ENCODE measurements around the gene CKAP5. TPM values are rescaled to one million over a fixed set of nuclear protein-coding genes. Genes with fewer than 3 reads are reported as not detected.

The CKAP5 gene
- total RNA-seq: 121 TPM in 2 replicates

- intact Hi-C loops (cut with micrococcal nuclease): loop anchor here (1.0 to 5.0 kb wide), 7 partner anchors 20 to 581 kb away; partner anchors contain the start of genes ARHGAP1, ATG13, CSTPP1 and DDB2
- peaks cover 4% of the 10 kb centered on the region for H3K27me3 Mint-ChIP-seq (ENCODE audit: insufficient read depth)
- DNase-seq (ENCODE audit: low spot score): peak; percentile 87
- H3K9me3 Mint-ChIP-seq: no peaks in the 10 kb centered on the region
- H3K27ac Mint-ChIP-seq: peak within 1 kb of the TSS; percentile 98
- H3K4me1 Mint-ChIP-seq (ENCODE audit: low read depth): peaks cover 41% of the 10 kb centered on the region
- peak within 1 kb of the TSS; percentile 98 for H3K4me3 Mint-ChIP-seq
- H3K36me3 Mint-ChIP-seq (ENCODE audit: low read depth): peaks cover 13% of the 10 kb centered on the region
These were observed at the start of gene CKAP5 for GRCh38 chr11:46845740-46846509. Gene CKAP5 (minus strand): TSS chr11:46846280. CDS start chr11:46821231, 25,049 bp downstream.

DNA sequence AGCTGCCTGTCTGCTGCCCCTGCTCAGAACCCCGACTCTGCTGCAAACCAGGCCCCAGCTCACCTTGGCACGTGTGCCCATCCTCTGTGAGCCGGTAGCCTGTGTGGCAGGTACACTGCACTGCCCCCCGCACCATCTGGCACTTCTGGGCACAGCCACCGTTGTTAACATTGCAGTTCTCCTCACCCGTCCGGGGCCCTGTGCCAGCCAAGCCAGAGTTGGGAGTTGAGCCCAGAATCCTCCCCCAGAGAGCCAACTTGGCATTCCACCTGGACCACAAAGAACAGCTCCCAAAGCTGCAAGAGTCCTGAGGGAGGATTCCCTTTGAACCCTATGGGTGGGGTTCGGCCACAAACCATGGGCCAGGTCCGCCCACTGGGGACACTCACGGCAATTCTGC, 49.7 kb upstream of the CKAP5 start:
- no peaks in the 10 kb centered on the region for H3K27me3 Mint-ChIP-seq (ENCODE audit: insufficient read depth)
- intact Hi-C loops (cut with micrococcal nuclease): no loop called here
- no peak for DNase-seq (ENCODE audit: low spot score)
- H3K4me1 Mint-ChIP-seq (ENCODE audit: low read depth): no peaks in the 10 kb centered on the region
- H3K27ac Mint-ChIP-seq: no peak overlapping the region
- no peaks in the 10 kb centered on the region for H3K9me3 Mint-ChIP-seq
- H3K4me3 Mint-ChIP-seq: no peak overlapping the region
- H3K36me3 Mint-ChIP-seq (ENCODE audit: low read depth): no peaks in the 10 kb centered on the region

DNA sequence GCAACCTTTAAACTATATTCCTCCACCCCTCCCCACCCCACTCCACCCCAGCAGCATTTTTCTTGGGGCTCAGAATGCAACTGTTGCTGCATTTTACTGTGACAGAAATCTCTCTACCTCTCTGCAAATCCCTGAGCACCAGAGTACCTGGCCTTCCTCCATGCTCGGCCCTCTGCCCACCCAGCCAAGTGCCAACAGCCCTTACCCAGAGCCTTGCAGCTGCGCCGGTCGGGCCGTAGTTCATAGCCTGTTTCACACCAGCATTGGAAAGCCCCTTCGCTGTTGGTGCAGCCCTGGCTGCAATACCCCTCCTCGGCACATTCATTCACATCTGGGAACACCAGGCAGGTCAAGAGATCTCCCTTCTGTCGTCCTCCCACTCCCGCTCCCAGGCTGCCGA, 48.9 kb upstream of the CKAP5 start:
- H3K36me3 Mint-ChIP-seq (ENCODE audit: low read depth): no peaks in the 10 kb centered on the region
- no peaks in the 10 kb centered on the region for H3K9me3 Mint-ChIP-seq
- intact Hi-C loops (cut with micrococcal nuclease): no loop called here
- DNase-seq (ENCODE audit: low spot score): no peak
- no peaks in the 10 kb centered on the region for H3K27me3 Mint-ChIP-seq (ENCODE audit: insufficient read depth)
- H3K4me1 Mint-ChIP-seq (ENCODE audit: low read depth): no peaks in the 10 kb centered on the region
- no peak overlapping the region for H3K4me3 Mint-ChIP-seq
- no peak overlapping the region for H3K27ac Mint-ChIP-seq

DNA sequence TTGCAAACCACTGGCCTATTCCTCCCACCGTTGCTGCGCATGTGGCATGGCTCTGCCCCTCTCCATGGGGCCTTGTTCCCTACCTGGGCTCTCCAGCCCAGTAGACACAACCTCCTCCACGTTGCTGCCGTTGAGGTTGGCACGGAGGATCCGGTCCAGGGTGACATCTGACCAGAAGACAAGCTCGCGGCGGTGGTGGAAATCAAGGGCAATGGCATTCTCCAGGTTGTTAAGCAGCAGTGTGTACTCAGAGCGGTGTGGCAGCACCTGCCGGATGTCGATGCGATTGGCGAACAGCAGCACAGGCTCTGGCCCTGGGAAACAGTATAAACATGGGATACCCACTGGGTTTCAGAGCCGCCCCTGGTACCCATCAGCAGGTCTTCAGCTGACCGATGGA, 48.4 kb upstream of the CKAP5 start:
- intact Hi-C loops (cut with micrococcal nuclease): no loop called here
- H3K27me3 Mint-ChIP-seq (ENCODE audit: insufficient read depth): no peaks in the 10 kb centered on the region
- H3K27ac Mint-ChIP-seq: no peak overlapping the region
- no peaks in the 10 kb centered on the region for H3K9me3 Mint-ChIP-seq
- H3K36me3 Mint-ChIP-seq (ENCODE audit: low read depth): no peaks in the 10 kb centered on the region
- no peak for DNase-seq (ENCODE audit: low spot score)
- H3K4me3 Mint-ChIP-seq: no peak overlapping the region
- no peaks in the 10 kb centered on the region for H3K4me1 Mint-ChIP-seq (ENCODE audit: low read depth)

- intact Hi-C loops (cut with micrococcal nuclease): no loop called here
- no peaks in the 10 kb centered on the region for H3K9me3 Mint-ChIP-seq
- no peak for DNase-seq (ENCODE audit: low spot score)
- peaks cover 1% of the 10 kb centered on the region for H3K27me3 Mint-ChIP-seq (ENCODE audit: insufficient read depth)
- no peaks in the 10 kb centered on the region for H3K36me3 Mint-ChIP-seq (ENCODE audit: low read depth)
- H3K4me1 Mint-ChIP-seq (ENCODE audit: low read depth): no peaks in the 10 kb centered on the region
- no peak overlapping the region for H3K27ac Mint-ChIP-seq
- no peak overlapping the region for H3K4me3 Mint-ChIP-seq
These were observed 46.8 kb upstream of the CKAP5 start for GRCh38 chr11:46892838-46893237.

DNA sequence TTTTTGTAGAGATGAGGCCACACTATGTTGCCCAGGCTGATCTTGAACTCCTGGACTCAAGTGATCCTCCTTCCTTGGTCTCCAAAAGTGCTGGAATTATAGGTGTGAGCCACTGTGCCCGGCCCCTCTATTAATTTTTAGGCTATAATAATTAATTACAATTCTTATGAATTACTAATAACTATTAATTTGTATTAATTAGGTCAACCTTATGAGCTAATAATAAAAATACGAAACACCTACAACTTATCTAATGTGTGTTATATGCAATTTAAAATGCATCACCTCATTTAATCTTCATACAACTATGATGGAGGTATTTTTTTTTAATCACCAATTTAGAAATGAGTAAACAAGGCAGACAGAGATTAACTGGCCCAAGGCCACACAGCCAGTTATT, 46.0 kb upstream of the CKAP5 start:
- Mint-ChIP-seq H3K27ac (no peak overlapping the region), H3K27me3 (ENCODE audit: insufficient read depth) (peaks cover 1% of the 10 kb centered on the region)

GRCh38 chr11:46890665-46891064, 44.6 kb upstream of the CKAP5 start:
- Mint-ChIP-seq H3K36me3 (ENCODE audit: low read depth) (no peaks in the 10 kb centered on the region), H3K4me1 (ENCODE audit: low read depth) (no peaks in the 10 kb centered on the region), H3K4me3 (no peak overlapping the region), H3K9me3 (no peaks in the 10 kb centered on the region), H3K27me3 (ENCODE audit: insufficient read depth) (peaks cover 1% of the 10 kb centered on the region), H3K27ac (no peak overlapping the region)
- DNase-seq (ENCODE audit: low spot score): no peak
- intact Hi-C loops (cut with micrococcal nuclease): no loop called here

More for the DNA sequence above, 46.0 kb upstream of the CKAP5 start:
- DNase-seq (ENCODE audit: low spot score): no peak
- no peaks in the 10 kb centered on the region for H3K9me3 Mint-ChIP-seq
- intact Hi-C loops (cut with micrococcal nuclease): no loop called here
- no peaks in the 10 kb centered on the region for H3K36me3 Mint-ChIP-seq (ENCODE audit: low read depth)
- H3K4me1 Mint-ChIP-seq (ENCODE audit: low read depth): no peaks in the 10 kb centered on the region
- H3K4me3 Mint-ChIP-seq: no peak overlapping the region

- H3K36me3 Mint-ChIP-seq (ENCODE audit: low read depth): no peaks in the 10 kb centered on the region
These were observed 43.8 kb upstream of the CKAP5 start for GRCh38 chr11:46889689-46890475.

DNA sequence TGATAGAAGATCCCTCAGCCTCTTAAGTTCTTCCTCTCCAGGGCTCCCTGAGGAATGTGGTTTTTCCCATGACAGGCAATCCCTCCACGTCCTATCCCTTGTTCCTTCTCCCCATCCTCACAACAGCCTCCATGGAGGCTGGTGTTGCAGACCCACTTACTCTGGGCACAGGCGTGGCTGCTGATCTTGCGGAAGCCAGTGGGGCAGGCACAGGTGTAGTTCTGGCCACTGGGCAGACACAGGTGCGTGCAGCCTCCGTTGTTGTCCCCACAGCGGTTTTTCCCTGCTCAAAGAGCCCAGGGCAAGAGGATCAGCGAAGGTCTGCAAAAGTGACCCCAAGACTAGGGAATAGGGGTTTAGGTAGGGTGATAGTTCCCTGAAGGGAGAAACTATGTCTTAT, 43.2 kb upstream of the CKAP5 start:
- H3K4me1 Mint-ChIP-seq (ENCODE audit: low read depth): no peaks in the 10 kb centered on the region
- no peaks in the 10 kb centered on the region for H3K36me3 Mint-ChIP-seq (ENCODE audit: low read depth)
- no peak for DNase-seq (ENCODE audit: low spot score)
- no peak overlapping the region for H3K27ac Mint-ChIP-seq
- no peak overlapping the region for H3K4me3 Mint-ChIP-seq
- intact Hi-C loops (cut with micrococcal nuclease): loop anchor here (1.0 to 2.0 kb wide), 7 partner anchors 8 to 565 kb away; no protein-coding TSS in a partner anchor
- H3K9me3 Mint-ChIP-seq: no peaks in the 10 kb centered on the region
- H3K27me3 Mint-ChIP-seq (ENCODE audit: insufficient read depth): peaks cover 1% of the 10 kb centered on the region

More at GRCh38 chr11:46889689-46890475, 43.8 kb upstream of the CKAP5 start:
- peaks cover 1% of the 10 kb centered on the region for H3K27me3 Mint-ChIP-seq (ENCODE audit: insufficient read depth)
- H3K4me3 Mint-ChIP-seq: no peak overlapping the region
- H3K4me1 Mint-ChIP-seq (ENCODE audit: low read depth): no peaks in the 10 kb centered on the region
- H3K9me3 Mint-ChIP-seq: no peaks in the 10 kb centered on the region
- intact Hi-C loops (cut with micrococcal nuclease): loop anchor here (1.0 to 2.0 kb wide), 7 partner anchors 7 to 564 kb away; no protein-coding TSS in a partner anchor
- H3K27ac Mint-ChIP-seq: no peak overlapping the region
- DNase-seq (ENCODE audit: low spot score): peak; percentile 57

DNA sequence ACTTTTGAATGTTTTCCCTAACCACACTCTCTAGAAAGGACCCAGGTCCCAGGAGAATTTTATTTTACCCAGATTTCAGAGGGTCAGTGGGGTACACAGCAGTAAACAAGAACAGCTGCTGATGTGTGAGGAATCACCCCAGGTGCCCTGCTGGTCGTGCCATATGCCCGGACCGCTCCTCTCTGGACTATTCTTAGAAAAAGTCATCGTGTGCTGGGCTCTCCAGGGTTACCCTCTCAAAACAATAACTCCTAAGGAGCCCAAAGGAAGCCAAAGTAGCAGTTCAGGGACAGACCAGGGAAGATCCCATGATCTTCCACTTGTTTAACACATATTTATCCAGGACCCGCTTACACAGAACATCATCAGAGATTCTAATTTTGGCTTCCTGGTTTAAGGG, 42.6 kb upstream of the CKAP5 start:
- Mint-ChIP-seq H3K4me1 (ENCODE audit: low read depth) (no peaks in the 10 kb centered on the region), H3K9me3 (no peaks in the 10 kb centered on the region), H3K27ac (no peak overlapping the region), H3K4me3 (no peak overlapping the region), H3K27me3 (ENCODE audit: insufficient read depth) (peaks cover 1% of the 10 kb centered on the region), H3K36me3 (ENCODE audit: low read depth) (no peaks in the 10 kb centered on the region)
- intact Hi-C loops (cut with micrococcal nuclease): loop anchor here (1.0 to 2.0 kb wide), 7 partner anchors 9 to 566 kb away; no protein-coding TSS in a partner anchor
- DNase-seq (ENCODE audit: low spot score): no peak

DNA sequence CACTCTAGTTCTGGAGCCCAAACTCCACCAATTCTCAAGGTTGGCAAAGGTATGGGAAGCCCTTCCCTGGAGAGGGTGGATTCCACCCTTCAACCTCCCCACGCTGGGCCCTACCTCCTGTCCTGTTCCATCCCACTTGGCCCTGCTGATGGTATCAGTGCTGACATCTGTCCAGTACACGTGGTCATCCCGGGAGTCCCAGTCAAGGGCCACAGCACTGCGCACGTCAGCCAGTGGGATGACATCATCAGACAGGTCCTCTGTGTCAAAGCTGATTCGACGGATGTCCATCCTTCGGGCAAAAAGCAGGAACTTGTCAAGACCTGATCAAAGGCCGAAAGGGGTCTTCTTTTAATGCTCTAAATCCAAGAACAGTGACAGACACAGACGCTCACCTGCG, 40.1 kb upstream of the CKAP5 start:
- peaks cover 13% of the 10 kb centered on the region for H3K27me3 Mint-ChIP-seq (ENCODE audit: insufficient read depth)
- no peaks in the 10 kb centered on the region for H3K36me3 Mint-ChIP-seq (ENCODE audit: low read depth)
- DNase-seq (ENCODE audit: low spot score): no peak
- H3K9me3 Mint-ChIP-seq: no peaks in the 10 kb centered on the region
- no peak overlapping the region for H3K27ac Mint-ChIP-seq
- H3K4me1 Mint-ChIP-seq (ENCODE audit: low read depth): no peaks in the 10 kb centered on the region
- no peak overlapping the region for H3K4me3 Mint-ChIP-seq
- intact Hi-C loops (cut with micrococcal nuclease): no loop called here

- H3K4me3 Mint-ChIP-seq: no peak overlapping the region
- H3K4me1 Mint-ChIP-seq (ENCODE audit: low read depth): no peaks in the 10 kb centered on the region
- peaks cover 14% of the 10 kb centered on the region for H3K27me3 Mint-ChIP-seq (ENCODE audit: insufficient read depth)
- H3K36me3 Mint-ChIP-seq (ENCODE audit: low read depth): no peaks in the 10 kb centered on the region
- DNase-seq (ENCODE audit: low spot score): no peak
- no peak overlapping the region for H3K27ac Mint-ChIP-seq
- intact Hi-C loops (cut with micrococcal nuclease): no loop called here
- no peaks in the 10 kb centered on the region for H3K9me3 Mint-ChIP-seq
These were observed 33.0 kb upstream of the CKAP5 start for GRCh38 chr11:46879056-46879585.

GRCh38 chr11:46877580-46877979, 31.5 kb upstream of the CKAP5 start:
- Mint-ChIP-seq H3K4me3 (no peak overlapping the region), H3K36me3 (ENCODE audit: low read depth) (no peaks in the 10 kb centered on the region), H3K27me3 (ENCODE audit: insufficient read depth) (peaks cover 11% of the 10 kb centered on the region), H3K4me1 (ENCODE audit: low read depth) (no peaks in the 10 kb centered on the region), H3K27ac (no peak overlapping the region), H3K9me3 (no peaks in the 10 kb centered on the region)
- no peak for DNase-seq (ENCODE audit: low spot score)
- intact Hi-C loops (cut with micrococcal nuclease): no loop called here
